HG02870 (cell line): Measurements from ENCODE around the gene GNPDA2.
A peak's percentile ranks its signal among the peaks of the same experiment; 100 is the strongest.

Source experiments
- ATAC-seq: cut with Tn5 transposase; IDR thresholded peaks from one replicate; pipeline ENCODE4 v1.9.1; 2021; ENCODE audit warnings: mild to moderate bottlenecking, moderate library complexity; ENCODE audit not compliant: unreplicated experiment

GNPDA2 gene

GRCh38 chr4:44684648-44685047 is 41.7 kb downstream of the GNPDA2 start:
- no peak for ATAC-seq

GRCh38 chr4:44679060-44679459 is 47.3 kb downstream of the GNPDA2 start:
- ATAC-seq = peak; percentile 10

- ATAC-seq = peak; percentile 93
Measured at GRCh38 chr4:44678094-44679041, 48.0 kb downstream of the GNPDA2 start, which contains the start of gene GUF1. TSS of gene GUF1 (plus strand) at chr4:44678420. CDS start at chr4:44678623, 203 bp downstream.

- no peak for ATAC-seq
Measured at GRCh38 chr4:44675366-44675765, 51.0 kb downstream of the GNPDA2 start.

- no peak for ATAC-seq
Measured at GRCh38 chr4:44674471-44674870, 51.9 kb downstream of the GNPDA2 start.

- ATAC-seq = no peak
Measured at GRCh38 chr4:44671636-44672035, 54.7 kb downstream of the GNPDA2 start.

- ATAC-seq = no peak
Measured at GRCh38 chr4:44670506-44671199, 55.7 kb downstream of the GNPDA2 start.

- ATAC-seq = no peak
Measured at GRCh38 chr4:44668526-44668925, 57.8 kb downstream of the GNPDA2 start.

GRCh38 chr4:44663539-44664263 is 62.7 kb downstream of the GNPDA2 start:
- no peak for ATAC-seq

GRCh38 chr4:44662623-44663005 is 63.7 kb downstream of the GNPDA2 start:
- ATAC-seq = peak; percentile 82

GRCh38 chr4:44661940-44662622 is 64.3 kb downstream of the GNPDA2 start:
- peak; percentile 6 for ATAC-seq

- ATAC-seq = no peak
Measured at GRCh38 chr4:44660396-44660795, 66.0 kb downstream of the GNPDA2 start.

- no peak for ATAC-seq
Measured at GRCh38 chr4:44652002-44652401, 74.4 kb downstream of the GNPDA2 start.
